Thyroid gland (tissue), 4 donors: ENCODE data around the gene CPLX1. TPM values are rescaled to one million over a fixed set of nuclear protein-coding genes. Genes with fewer than 3 reads are reported as not detected.

Experiments used
- DNase-seq, 2 donors: peaks; one replicate each; pipeline ENCODE4 v3.0.0-alpha.2; 2019
- H3K27ac ChIP-seq, 3 donors: fragments of 200-600 bp; sonication (generic); 1 replicate in 2 of 3; 2 replicates in 1 of 3; pipeline ENCODE4 v1.5.1; 2016 to 2019; ENCODE audit warnings: mild to moderate bottlenecking in 1 of 3, moderate library complexity in 1 of 3
- H3K27me3 ChIP-seq: fragments of 200-600 bp; sonication (generic); one replicate; pipeline ENCODE4 v1.5.1; 2019
- H3K36me3 ChIP-seq, 2 donors: fragments of 200-600 bp; sonication (generic); one replicate each; pipeline ENCODE4 v1.5.1; 2016 to 2019
- H3K4me1 ChIP-seq, 2 donors: fragments of 200-600 bp; sonication (generic); one replicate each; pipeline ENCODE4 v1.5.1; 2017 to 2019
- H3K4me3 ChIP-seq, 3 donors: fragments of 200-600 bp; sonication (generic); replicated peaks in 1 of 3; 1 replicate in 2 of 3; 2 replicates in 1 of 3; pipeline ENCODE4 v1.5.1; 2016; ENCODE audit warnings: mild to moderate bottlenecking in 1 of 3
- H3K9me3 ChIP-seq: fragments of 200-600 bp; sonication (generic); one replicate; pipeline ENCODE4 v1.5.1; 2017
- POLR2A ChIP-seq, 2 donors: fragments of 450-650 bp; IDR thresholded peaks; one replicate each; pipeline ENCODE4 v1.6.1; 2017; ENCODE audit warnings: antibody characterized with exemption in 2 of 2, mild to moderate bottlenecking in 2 of 2, moderate library complexity in 1 of 2
- WGBS, 2 donors: methylation state at CpG; one replicate each; pipeline ENCODE4 v1.1.5; 2017; 5-methylcytosine and 5-hydroxymethylcytosine counted together
- intact Hi-C: fragments of 100-400 bp; cut with DNase I; formaldehyde crosslinking; loops from one replicate; pipeline ENCODE4 v1.15.1; 2023
- total RNA-seq, 4 donors: library from RNA; depleted of rRNA; stranded (reverse); fragments of >200 nt; gene quantifications; one replicate each; pipeline ENCODE4 v1.2.3, GENCODE V29; 2016
- TF ChIP-seq, protein P1 (sequence below), 6 experiments: fragments of 200-600 bp in 3 of 6; fragments of 450-650 bp in 3 of 6; sonication (generic) in 3 of 6; IDR thresholded peaks; one replicate each; pipeline ENCODE4 v1.5.1; 2016 to 2019; ENCODE audit warnings: antibody characterized with exemption in 6 of 6, mild to moderate bottlenecking in 2 of 6, inconsistent platforms in 1 of 6, moderate library complexity in 1 of 6

CPLX1 gene
- total RNA-seq, 4 donors from 2014 or later = 0.75 to 3.2 (median 1.4) TPM; not detected in 1

DNA sequence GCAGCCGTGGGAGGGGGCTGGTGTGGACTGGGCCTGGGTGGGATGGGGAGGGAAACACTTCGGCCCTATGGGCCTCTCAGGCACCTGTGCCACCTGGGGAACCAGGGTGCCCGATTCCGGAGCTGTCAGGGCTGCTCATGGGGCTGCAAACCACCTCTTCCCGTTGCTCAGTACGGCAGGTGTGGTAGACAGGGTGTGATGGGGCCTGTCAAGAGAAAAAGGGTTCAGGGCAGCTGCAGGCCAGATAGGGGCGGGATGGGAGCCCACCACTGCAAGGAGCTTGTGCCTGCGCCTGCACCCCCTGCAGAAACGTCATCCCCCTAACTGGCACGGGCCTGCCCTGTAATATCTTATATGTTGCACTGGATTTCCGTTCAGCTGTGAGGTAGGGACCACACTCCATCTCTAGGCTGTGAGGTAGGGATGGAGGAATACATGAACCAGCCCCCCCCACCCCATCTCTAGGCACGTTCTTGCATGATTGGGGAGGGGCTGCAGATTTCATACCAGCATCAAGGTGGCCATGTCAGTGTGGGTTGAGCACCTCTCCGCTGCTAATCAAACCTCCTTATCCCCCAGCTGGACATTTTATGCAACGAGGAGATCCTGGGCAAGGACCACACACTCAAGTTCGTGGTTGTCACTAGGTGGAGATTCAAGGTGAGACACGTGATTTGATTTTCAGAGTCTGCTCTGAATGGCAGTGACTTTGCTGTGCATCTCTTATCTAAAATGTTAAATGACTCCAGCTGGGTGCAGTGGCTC is 61.3 kb downstream of the CPLX1 start:
- no peaks in the 10 kb centered on the region for H3K27me3 ChIP-seq
- intact Hi-C loops = no loop called here
- H3K4me1 ChIP-seq = no peaks in the 10 kb centered on the region
- no peak overlapping the region for H3K27ac ChIP-seq
- no peak overlapping the region for H3K4me3 ChIP-seq
- no peak for DNase-seq
- TF ChIP-seq POLR2A (IDR thresholded peaks at IDR 0.05) = no peak
- TF ChIP-seq, protein P1, sequence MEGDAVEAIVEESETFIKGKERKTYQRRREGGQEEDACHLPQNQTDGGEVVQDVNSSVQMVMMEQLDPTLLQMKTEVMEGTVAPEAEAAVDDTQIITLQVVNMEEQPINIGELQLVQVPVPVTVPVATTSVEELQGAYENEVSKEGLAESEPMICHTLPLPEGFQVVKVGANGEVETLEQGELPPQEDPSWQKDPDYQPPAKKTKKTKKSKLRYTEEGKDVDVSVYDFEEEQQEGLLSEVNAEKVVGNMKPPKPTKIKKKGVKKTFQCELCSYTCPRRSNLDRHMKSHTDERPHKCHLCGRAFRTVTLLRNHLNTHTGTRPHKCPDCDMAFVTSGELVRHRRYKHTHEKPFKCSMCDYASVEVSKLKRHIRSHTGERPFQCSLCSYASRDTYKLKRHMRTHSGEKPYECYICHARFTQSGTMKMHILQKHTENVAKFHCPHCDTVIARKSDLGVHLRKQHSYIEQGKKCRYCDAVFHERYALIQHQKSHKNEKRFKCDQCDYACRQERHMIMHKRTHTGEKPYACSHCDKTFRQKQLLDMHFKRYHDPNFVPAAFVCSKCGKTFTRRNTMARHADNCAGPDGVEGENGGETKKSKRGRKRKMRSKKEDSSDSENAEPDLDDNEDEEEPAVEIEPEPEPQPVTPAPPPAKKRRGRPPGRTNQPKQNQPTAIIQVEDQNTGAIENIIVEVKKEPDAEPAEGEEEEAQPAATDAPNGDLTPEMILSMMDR (IDR thresholded peaks at IDR 0.05) = no peak
- no peaks in the 10 kb centered on the region for H3K9me3 ChIP-seq
- 87 to 92% methylated on average over 8 to 11 of the region's 16 CpGs for WGBS, 2 donors
- peaks cover 40 to 46% of the 10 kb centered on the region in 2 donors for H3K36me3 ChIP-seq

DNA sequence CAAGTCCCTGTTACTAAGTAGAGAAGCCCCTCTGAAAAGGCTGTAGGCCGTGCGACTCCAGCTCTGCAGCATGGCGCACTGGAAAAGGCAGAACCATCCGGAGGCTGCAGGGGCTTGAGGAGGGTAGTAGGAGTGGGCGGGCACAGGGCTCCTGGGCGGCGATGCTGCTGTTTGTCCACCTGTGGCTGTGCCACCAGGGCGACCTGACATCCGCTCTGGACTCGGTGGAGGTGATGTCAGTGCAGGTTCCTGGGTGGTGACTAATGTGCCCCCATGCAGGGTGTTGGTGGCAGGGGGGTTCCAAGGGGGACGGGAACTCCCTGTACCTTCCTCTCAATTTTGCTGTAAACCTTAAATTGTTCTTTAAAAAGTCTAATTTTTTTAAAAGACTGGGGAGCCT is 62.0 kb downstream of the CPLX1 start:
- peaks cover 39% of the 10 kb centered on the region in 2 donors for H3K36me3 ChIP-seq
- intact Hi-C loops = no loop called here
- 92 to 95% methylated on average over 9 to 11 of the region's 11 CpGs for WGBS, 2 donors

DNA sequence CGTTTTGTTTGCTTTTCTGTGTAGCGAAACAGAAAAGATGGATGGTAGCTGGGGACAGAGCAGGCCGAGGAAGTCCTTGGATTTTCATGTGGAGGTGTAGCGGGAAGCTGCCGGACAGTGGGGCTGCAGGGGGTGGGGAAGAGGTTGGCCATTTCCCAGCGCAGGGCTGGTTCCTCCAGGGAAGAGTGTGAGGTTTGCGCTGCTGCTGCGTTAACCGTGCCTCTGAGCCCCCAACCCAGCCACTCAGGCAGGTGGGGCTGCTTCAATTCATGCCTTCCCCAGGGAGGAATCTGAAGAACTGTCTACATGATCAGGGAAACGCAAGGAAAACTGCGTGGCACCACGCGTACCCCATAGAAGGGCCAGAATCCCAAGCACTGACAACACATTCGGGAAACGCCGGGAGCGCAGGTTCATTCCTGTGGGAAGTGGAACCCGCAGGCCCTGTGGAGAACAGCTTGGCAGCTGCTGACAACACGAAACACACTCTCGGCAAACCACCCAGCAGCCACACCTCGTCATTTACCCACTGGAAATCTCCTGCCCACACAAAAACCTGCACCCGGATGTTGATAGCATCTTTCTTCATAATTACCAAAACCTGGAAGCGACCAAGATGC is 62.6 kb downstream of the CPLX1 start:
- no peaks in the 10 kb centered on the region for H3K4me1 ChIP-seq
- H3K27me3 ChIP-seq = no peaks in the 10 kb centered on the region
- H3K4me3 ChIP-seq = no peak overlapping the region
- DNase-seq = no peak
- H3K27ac ChIP-seq = no peak overlapping the region
- H3K36me3 ChIP-seq = peaks cover 33 to 39% of the 10 kb centered on the region in 2 donors
- WGBS, 2 donors = 95 to 97% methylated on average over 23 of the region's 23 CpGs
- H3K9me3 ChIP-seq = no peaks in the 10 kb centered on the region
- TF ChIP-seq, protein P1 (IDR thresholded peaks at IDR 0.05) = no peak
- no peak for TF ChIP-seq POLR2A (IDR thresholded peaks at IDR 0.05)
- intact Hi-C loops = no loop called here

More for the DNA sequence above, 62.0 kb downstream of the CPLX1 start:
- Histone ChIP-seq H3K4me3 (no peak overlapping the region), H3K27ac (no peak overlapping the region), H3K4me1 (no peaks in the 10 kb centered on the region), H3K9me3 (no peaks in the 10 kb centered on the region), H3K27me3 (no peaks in the 10 kb centered on the region)
- DNase-seq = no peak
- no peak for TF ChIP-seq POLR2A (IDR thresholded peaks at IDR 0.05)
- TF ChIP-seq, protein P1 (IDR thresholded peaks at IDR 0.05) = no peak

DNA sequence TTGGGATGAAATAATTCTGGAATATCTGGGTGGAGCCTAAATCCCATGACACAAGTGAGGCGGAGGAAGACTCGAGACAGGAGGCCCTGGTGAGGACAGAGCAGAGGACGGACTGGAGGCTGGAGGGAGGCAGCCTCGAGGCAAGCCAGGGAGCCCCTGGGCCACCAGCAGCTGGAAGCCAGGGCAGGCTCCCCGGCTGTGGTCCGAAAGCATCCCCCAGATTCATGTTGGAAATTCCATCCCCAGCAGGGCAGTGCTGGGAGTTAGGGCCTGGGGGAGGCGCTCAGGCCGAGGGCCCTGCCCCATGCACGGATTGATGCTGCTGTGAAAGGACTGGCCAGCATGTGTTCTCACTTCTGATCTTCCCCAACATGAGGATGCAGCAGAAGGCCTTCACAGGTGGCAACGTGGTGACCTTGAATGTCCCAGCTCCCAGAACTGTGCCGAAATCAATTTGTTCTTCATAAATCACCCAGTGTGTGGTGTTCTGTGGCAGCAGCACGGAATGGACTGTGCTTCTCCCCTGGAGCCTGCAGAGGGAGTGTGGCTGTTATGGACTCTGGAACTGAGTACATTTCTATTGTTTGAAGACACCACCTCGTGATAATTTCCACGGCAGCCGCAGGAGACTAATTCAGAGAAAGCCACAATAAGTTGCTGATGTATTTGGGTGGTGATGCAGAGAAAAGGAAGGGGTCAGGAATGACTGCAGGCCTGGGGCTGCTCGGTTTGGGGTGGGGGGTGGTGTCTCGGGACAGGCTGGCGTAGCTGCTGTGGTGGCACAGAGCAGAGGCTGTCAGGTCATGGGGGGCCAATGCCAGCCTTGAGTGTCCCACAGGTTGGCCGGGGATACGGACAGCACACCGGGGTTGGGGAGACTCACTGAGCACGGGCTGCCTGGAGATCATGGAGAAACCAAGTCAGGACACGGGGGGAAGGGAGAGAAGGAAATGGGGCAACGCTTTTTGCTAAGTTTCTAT is 63.4 kb downstream of the CPLX1 start:
- no peak for DNase-seq
- no peak overlapping the region for H3K27ac ChIP-seq
- TF ChIP-seq, protein P1 (IDR thresholded peaks at IDR 0.05) = no peak
- no peak for TF ChIP-seq POLR2A (IDR thresholded peaks at IDR 0.05)
- no peaks in the 10 kb centered on the region for H3K9me3 ChIP-seq
- 91 to 94% methylated on average over 24 of the region's 24 CpGs for WGBS, 2 donors
- no peaks in the 10 kb centered on the region for H3K4me1 ChIP-seq
- intact Hi-C loops = no loop called here
- H3K36me3 ChIP-seq = peaks cover 33 to 39% of the 10 kb centered on the region in 2 donors
- no peaks in the 10 kb centered on the region for H3K27me3 ChIP-seq
- H3K4me3 ChIP-seq = no peak overlapping the region
